ENCODE results near the gene ELFN2.
"Not testable (repeated sequence)": the region's sequence is repeated elsewhere in the genome, so short reads cannot be mapped to it uniquely, and the experiment has no call there.

DNA sequence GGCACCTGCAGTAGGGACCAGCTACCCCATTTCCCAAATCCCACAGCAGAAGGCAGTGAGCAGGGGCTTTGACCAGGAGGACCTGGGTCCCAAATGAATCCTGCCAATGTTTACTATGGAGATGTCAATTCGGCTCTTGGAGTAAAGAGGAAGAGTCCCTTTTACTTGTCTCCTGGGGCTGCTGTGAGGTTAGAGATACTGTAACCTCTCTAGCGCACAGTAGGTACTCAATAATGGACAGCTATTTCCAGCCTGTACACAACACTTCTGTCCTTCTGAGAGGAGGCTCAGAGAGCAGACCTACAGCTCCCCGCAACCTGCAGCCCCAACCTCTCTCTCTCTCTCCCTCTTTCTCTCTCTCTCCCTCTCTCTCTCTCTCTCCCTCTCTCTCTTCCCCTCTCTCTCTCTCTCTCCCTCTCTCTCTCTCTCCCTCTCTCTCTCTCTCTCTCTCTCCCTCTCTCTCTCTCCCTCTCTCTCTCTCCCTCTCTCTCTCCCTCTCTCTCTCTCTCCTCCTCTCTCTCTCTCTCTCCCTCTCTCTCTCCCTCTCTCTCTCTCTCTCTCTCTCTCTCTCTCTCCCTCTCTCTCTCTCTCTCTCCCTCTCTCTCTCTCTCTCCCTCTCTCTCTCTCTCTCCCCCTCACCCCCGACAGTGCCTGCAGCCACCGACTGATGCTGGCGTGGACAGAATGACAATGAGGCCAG is 98.6 kb downstream of the ELFN2 start:
- TF ChIP-seq ZNF18 (CRISPR knock-in tag; IDR thresholded peaks at IDR 0.05; ENCODE audit: insufficient replicate concordance); CBX2 (IDR thresholded peaks at IDR 0.05; ENCODE audit: low read depth, low read length); CBX2 (CRISPR knock-in tag; IDR thresholded peaks at IDR 0.05; ENCODE audit: low read depth); MXI1 (IDR thresholded peaks at IDR 0.05; ENCODE audit: borderline replicate concordance, low read depth, low read length); EEA1 (CRISPR knock-in tag; IDR thresholded peaks at IDR 0.05; ENCODE audit: borderline replicate concordance): not testable (repeated sequence)

Measured in HepG2 (cell line).